GM18909 (cell line): ENCODE results near the gene TOR1B.
"Not testable (repeated sequence)": the region's sequence is repeated elsewhere in the genome, so short reads cannot be mapped to it uniquely, and the experiment has no call there.

ENCODE experiments used
- ATAC-seq: cut with Tn5 transposase; IDR thresholded peaks from one replicate; pipeline ENCODE4 v1.9.1; 2021; ENCODE audit warnings: mild to moderate bottlenecking; ENCODE audit not compliant: unreplicated experiment, poor library complexity

TOR1B gene

DNA sequence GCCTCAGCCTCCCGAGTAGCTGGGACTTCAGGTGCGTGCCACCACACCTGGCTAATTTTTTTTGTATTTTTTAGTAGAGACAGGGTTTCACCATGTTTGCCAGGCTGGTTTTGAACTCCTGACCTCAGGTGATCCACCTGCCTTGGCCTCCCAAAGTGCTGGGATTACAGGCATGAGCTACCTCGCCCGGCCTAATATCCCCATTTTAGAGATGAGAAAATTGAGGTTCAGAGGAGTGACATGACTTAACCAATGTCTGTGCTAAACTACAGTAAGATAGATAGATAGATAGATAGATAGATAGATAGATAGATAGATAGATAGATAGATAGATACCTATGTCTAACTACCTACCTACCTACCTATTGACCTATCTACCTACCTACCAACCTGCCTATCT is 26.9 kb upstream of the TOR1B start:
- ATAC-seq = not testable (repeated sequence)

DNA sequence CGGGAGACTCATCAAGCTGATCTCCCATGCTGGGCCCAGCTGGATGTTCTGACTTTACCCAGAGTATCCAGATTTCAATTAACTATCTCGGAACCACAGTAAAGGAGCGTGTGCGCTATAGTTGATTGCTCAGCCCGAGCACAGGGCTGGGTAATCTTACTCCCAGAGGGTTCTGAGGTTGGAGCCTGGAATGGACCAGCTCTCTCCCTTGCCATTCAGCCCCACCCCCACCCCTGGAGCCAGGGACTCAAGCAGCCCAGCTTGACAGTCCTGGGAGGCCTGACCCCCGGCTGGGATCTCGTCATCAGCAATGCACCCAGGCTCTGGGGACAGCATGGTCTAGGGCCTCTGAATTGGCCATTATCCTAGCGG is 26.4 kb upstream of the TOR1B start:
- ATAC-seq = no peak

DNA sequence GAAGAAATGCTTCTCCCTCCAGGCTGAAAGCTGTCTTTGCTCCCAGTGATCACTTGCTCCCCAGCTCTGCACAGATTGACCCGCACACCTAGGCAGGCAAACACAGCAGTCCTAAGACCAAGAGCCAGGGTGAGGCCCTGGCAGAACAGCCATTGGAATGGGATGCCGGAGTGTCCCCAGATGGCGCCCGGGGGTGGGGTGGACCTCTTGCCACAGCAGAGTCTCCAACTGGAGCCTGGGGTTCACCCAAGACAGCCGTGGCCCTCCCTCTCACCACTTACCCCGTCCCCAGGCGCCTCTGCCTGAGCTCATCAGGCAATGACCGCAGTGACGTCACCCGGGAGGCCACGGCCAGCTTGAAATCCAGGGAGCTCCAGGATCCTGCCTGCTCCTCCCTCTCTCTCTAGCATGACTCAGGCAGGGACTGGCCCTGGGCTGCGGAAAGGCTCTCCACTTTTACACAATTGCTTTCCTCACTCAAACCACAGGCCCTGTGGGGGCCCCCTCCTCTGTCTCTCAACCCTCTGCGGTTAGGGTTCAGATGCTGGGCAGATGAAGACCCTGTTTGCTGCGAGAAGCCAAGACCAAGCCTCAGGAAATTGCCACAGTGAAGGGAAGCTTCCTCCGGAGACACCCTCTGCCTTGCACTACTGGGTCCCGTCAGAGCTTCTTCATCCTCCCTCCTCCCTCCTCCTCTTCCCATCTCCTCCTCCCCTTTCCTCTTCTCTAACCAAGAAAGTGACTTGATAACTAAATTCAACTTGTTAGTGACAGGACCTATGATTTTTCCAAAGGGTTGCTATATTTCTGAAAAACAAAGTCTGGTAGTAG is 25.8 kb upstream of the TOR1B start:
- no peak for ATAC-seq

DNA sequence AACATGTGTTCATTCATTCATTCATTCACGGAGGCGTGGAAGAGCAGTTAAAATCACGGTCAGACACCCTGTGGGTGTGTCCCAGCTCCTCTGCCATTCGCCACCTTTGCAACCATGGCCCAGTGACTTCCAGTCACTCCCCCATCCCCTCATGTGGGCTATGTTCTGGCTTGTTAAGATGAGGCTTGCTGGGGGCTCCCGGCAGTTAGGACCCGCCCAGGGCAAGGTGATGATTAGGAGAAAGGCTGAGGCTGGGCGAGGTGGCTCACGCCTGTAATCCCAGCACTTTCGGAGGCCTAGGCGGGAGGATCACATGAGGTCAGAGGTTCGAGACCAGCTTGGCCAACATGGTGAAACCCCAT is 25.2 kb upstream of the TOR1B start:
- no peak for ATAC-seq

GRCh38 chr9:129778469-129778868 is 24.5 kb upstream of the TOR1B start:
- ATAC-seq = no peak

GRCh38 chr9:129779560-129780190 is 23.3 kb upstream of the TOR1B start:
- no peak for ATAC-seq

GRCh38 chr9:129781131-129781530 is 21.9 kb upstream of the TOR1B start:
- no peak for ATAC-seq

- ATAC-seq = no peak
Measured at GRCh38 chr9:129781981-129782380, 21.0 kb upstream of the TOR1B start.

- no peak for ATAC-seq
Measured at GRCh38 chr9:129783516-129784361, 19.2 kb upstream of the TOR1B start.

DNA sequence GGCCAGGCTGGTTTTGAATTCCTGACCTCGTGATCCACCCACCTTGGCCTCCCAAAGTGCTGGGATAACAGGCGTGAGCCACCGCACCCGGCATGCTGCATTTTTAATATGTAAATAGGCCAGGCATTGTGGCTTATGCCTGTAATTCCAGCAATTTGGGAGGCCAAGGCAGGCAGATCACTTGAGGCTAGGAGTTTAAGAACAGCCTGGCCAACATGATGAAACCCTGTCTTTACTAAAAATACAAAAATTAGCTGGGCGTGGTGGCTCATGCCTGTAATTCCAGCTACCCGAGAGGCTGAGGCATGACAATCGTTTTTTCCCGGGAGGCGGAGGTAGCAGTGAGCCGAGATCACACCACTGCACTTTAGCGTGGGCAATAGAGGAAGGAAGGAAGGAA is 18.0 kb upstream of the TOR1B start:
- not testable (repeated sequence) for ATAC-seq

DNA sequence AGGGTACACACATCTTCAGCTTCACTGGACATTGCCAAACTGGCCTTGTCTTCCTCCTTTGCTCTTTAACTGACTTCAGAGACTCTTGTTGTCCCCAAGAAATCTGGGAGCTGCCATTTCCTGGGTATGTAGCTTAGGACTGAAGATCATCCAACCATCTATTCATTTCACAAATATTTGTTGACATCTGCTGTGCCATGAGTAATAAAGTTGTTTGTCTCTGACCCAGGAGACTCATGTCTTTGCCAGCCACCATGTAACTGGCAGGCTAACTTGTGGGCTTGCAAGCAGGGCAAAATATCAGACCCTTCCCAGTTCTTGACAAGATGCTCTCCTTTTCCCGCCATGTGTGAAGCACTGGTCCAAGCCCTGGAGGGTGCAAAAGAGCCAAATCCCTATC is 17.1 kb upstream of the TOR1B start:
- no peak for ATAC-seq

DNA sequence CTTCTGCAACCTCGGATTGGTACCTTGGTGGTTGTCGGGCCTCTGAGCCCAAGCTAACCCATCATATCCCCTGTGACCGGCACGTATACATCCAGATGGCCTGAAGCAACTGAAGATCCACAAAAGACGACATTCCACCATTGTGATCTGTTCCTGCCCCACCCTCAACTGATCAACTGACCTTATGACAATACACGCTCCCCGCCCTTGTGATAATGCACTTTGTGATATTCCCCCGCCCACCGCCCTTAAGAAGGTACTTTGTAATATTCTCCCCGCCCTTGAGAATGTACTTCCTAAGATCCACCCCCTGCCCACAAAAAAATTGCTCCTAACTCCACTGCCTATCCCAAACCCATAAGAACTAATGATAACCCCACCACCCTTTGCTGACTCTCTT is 16.5 kb upstream of the TOR1B start:
- ATAC-seq = no peak

DNA sequence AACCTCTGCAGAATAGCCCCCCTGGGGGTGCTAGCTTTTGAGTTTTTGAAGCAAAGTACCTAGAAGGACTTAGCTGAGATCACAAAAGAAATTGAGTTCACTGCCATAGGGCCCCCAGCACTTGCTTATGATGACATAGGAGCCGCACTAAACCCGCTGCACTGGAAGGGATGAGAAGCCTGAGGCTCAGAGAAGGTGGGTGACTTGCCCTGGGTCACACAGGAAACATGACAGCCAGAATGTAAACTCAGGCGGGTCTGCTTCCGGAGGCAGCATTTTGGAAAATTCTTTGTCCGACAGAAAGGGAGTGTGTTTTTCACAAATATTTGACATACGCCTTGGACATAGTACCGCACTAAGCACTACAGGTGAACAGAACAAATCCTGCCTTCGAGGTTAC is 8.4 kb upstream of the TOR1B start:
- no peak for ATAC-seq

DNA sequence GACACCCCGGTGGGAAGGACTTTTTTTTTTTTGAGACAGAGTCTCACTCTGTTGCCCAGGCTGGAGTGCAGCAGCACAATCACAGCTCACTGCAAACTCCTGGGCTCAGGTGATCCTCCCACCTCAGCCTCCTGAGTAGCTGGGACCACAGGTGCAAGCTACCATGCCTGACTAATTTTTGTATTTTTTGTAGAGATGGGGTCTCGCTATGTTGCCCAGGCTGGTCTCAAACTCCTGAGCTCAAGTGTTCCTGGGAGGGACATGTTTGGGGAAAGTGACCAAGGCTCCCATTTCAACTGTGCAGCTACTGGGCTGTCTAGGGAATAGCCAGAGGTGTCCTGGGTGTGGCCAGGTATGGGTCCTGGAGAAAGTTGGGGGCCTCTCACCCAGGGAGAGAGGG is 7.0 kb upstream of the TOR1B start:
- ATAC-seq = not testable (repeated sequence)

- ATAC-seq = no peak
Measured at GRCh38 chr9:129798973-129799372, 4.0 kb upstream of the TOR1B start.

GRCh38 chr9:129801504-129801903 is 1.5 kb upstream of the TOR1B start:
- no peak for ATAC-seq

DNA sequence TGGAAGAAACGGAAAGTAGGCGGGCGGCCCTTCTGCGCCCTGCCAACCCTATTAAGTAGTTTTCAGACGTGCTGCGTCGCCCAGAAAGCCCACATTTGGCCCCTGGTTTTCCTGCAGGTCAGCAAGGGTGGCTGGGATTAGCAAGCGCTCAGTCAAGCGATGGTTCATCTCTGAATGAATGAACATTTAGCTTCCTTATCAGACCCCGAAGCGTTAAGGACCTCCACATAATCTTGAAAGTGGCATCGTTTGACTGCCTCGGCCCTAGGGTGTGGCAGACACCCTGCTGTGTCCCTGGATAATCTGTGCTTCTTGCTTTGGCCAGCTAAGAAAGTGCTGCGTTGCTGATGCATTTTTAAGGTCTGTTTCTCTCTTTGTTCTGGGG is 684 bp downstream of the TOR1B start:
- no peak for ATAC-seq

GRCh38 chr9:129806061-129806460 is 3.1 kb downstream of the TOR1B start:
- no peak for ATAC-seq

GRCh38 chr9:129809346-129809745 is 6.4 kb downstream of the TOR1B start:
- no peak for ATAC-seq

DNA sequence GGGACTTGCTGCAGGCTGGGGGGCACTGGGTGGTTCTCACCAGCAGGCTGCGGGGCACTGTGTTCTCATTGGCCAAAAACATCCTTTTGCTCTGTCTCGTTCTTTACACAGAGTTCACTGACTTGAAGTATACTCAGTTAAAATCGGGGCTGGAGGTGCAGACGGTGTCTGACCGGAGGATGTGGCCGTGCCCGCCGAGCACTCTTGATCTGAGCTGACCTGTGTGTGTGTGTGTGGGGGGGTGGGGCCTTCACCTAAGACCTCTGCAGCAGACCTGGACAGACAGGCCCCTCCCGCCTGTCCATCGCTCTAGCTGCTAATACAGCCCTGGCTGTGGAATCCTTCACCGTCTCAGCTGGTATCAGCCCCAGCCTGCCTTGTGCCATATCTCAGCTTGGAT is 7.1 kb downstream of the TOR1B start:
- ATAC-seq = no peak

DNA sequence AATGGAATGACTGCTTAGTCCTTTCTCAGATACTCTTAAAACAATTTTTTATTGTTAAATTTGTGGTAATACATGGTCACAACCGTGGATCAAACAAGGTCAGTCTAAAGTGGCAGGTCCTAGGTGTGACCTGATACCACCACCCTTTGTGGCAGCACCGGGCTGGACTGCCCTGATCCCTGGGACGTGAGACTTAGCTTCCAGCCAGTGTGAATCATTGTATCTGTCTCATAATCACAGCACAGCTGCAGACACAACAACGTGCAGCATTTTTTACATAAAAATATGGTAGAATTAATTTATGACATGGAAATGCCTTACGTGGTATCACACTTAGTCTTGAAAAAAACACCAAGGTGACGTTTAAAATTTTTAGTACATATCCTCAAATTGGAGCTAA is 7.8 kb downstream of the TOR1B start:
- ATAC-seq = no peak
